ENCODE data around the gene RGS9BP. TPM values are rescaled to one million over a fixed set of nuclear protein-coding genes. Genes with fewer than 3 reads are reported as not detected.

RGS9BP gene
- total and polyA plus RNA-seq, 10 of the 15 experiments (the other 5 are each of a cell fraction or from before 2014, with no cell fraction given): 0.01 to 0.10 (median 0.05) TPM; not detected in 6

DNA sequence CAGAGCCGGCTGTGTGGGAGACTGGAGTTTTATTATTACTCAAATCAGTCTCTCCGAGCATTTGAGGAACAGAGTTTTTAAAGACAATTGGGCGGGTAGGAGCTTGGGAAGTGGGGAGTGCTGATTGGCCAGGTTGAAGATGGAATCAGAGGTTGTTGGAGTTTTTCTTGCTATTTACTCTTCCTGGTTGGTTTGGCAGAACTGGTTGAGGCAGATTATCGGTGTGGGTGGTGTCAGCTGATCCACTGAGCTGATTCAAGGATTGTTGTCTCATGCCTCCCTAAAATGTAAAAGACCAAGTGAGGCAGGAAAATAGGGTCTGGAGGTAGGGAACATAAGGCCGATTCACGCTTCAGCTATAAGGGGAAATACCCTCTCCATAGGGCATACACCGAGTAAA lies 42.6 kb downstream of the RGS9BP start (continued):
- TF ChIP-seq, protein P1, sequence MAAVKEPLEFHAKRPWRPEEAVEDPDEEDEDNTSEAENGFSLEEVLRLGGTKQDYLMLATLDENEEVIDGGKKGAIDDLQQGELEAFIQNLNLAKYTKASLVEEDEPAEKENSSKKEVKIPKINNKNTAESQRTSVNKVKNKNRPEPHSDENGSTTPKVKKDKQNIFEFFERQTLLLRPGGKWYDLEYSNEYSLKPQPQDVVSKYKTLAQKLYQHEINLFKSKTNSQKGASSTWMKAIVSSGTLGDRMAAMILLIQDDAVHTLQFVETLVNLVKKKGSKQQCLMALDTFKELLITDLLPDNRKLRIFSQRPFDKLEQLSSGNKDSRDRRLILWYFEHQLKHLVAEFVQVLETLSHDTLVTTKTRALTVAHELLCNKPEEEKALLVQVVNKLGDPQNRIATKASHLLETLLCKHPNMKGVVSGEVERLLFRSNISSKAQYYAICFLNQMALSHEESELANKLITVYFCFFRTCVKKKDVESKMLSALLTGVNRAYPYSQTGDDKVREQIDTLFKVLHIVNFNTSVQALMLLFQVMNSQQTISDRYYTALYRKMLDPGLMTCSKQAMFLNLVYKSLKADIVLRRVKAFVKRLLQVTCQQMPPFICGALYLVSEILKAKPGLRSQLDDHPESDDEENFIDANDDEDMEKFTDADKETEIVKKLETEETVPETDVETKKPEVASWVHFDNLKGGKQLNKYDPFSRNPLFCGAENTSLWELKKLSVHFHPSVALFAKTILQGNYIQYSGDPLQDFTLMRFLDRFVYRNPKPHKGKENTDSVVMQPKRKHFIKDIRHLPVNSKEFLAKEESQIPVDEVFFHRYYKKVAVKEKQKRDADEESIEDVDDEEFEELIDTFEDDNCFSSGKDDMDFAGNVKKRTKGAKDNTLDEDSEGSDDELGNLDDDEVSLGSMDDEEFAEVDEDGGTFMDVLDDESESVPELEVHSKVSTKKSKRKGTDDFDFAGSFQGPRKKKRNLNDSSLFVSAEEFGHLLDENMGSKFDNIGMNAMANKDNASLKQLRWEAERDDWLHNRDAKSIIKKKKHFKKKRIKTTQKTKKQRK (IDR thresholded peaks at IDR 0.05; ENCODE audit: low read depth, low read length): no peak
- no peak for TF ChIP-seq MTA3 (IDR thresholded peaks at IDR 0.05; ENCODE audit: borderline replicate concordance, low read length)
- TF ChIP-seq YY1 (IDR thresholded peaks at IDR 0.05; ENCODE audit: low read depth, low read length): no peak

DNA sequence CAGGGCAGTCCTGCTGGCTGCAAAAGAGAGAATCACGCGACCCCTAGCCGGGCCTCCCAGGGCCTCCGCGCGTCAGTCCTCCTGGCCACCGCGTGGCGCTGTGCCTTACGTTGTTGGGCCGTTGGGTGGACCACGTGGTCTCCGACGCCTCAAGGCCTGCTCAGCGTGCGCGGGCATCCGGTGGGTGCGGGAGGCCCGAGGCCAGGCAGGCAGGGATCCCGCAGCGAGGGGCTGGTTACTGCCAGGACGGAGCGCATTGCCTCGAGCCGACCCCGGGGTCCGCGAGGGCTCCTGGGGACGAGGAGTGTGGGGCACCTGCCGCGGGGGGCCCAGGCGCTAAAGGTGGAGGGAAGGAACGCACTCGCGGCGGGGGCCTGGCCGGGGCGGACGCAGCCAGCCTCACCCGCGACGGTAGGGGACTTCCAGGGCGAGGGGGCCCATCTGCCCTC lies 44.0 kb downstream of the RGS9BP start, which contains the start of gene TDRD12:
TSS of gene TDRD12 (plus strand) at position 157 of the 449 bp plus-strand sequence. CDS start 306 bp downstream, outside the sequence.
- Histone ChIP-seq H3K4me1 (ENCODE audit: control insufficient read depth, insufficient read depth, low read length) (no peaks in the 10 kb centered on the region), H3K9me3 (replicated peaks; ENCODE audit: control insufficient read depth, insufficient read depth, low read length) (no peaks in the 10 kb centered on the region), H3K4me3 (no peak within 1 kb of the TSS), H3K9ac (ENCODE audit: control insufficient read depth, insufficient read depth, low read length) (no peak within 1 kb of the TSS), H2AFZ (ENCODE audit: control insufficient read depth, low read depth, low read length) (no peak within 1 kb of the TSS), H3K79me2 (ENCODE audit: control insufficient read depth, insufficient read depth, low read length) (no peaks in the 10 kb centered on the region), H3K27me3 (replicated peaks in 1 of 2; ENCODE audit: control insufficient read depth in 2 of 2, insufficient read depth in 2 of 2, low read length in 1 of 2) (no peaks in the 10 kb centered on the region), H3K4me2 (ENCODE audit: control insufficient read depth, insufficient read depth) (no peak within 1 kb of the TSS), H3K36me3 (ENCODE audit: control insufficient read depth in 2 of 2, insufficient read depth in 2 of 2, low read length in 1 of 2) (no peaks in the 10 kb centered on the region), H4K20me1 (ENCODE audit: control insufficient read depth, insufficient read depth) (no peaks in the 10 kb centered on the region), H3K27ac (ENCODE audit: control insufficient read depth, insufficient read depth) (no peak within 1 kb of the TSS)
- FAIRE-seq: no peak
- ChIA-PET CTCF (no interaction called here), SMC1A (ENCODE audit: uncharacterized antibody, unreplicated experiment) (no interaction called here), RAD21 (ENCODE audit: unreplicated experiment) (no interaction called here), POLR2A (no interaction called here)
- TF ChIP-seq, protein P2, sequence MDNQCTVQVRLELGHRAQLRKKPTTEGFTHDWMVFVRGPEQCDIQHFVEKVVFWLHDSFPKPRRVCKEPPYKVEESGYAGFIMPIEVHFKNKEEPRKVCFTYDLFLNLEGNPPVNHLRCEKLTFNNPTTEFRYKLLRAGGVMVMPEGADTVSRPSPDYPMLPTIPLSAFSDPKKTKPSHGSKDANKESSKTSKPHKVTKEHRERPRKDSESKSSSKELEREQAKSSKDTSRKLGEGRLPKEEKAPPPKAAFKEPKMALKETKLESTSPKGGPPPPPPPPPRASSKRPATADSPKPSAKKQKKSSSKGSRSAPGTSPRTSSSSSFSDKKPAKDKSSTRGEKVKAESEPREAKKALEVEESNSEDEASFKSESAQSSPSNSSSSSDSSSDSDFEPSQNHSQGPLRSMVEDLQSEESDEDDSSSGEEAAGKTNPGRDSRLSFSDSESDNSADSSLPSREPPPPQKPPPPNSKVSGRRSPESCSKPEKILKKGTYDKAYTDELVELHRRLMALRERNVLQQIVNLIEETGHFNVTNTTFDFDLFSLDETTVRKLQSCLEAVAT (IDR thresholded peaks at IDR 0.05): no peak
- TF ChIP-seq NRF1 (conservative IDR thresholded peaks at IDR 0.05; ENCODE audit: low read depth, low read length): no peak
- ATAC-seq: no peak
- BruUV-seq (replicated peaks): no TSS peak
- DNase-seq (ENCODE audit: low read depth, low spot score): no peak
- intact Hi-C loops (cut with micrococcal nuclease; ENCODE audit: unreplicated experiment) (no loop called here), in situ Hi-C loops (cut with MboI) (no loop called here)
- 94% methylated on average over 29 of the region's 44 CpGs for WGBS (ENCODE audit: insufficient coverage, insufficient replicate concordance, low lambda C conversion rate, missing lambda C conversion rate)
